Activated T-cell treated with anti-CD3 and anti-CD28 coated beads, Interleukin-2, amount 50 U/mL, for 48 hours (primary cell): ENCODE measurements around the gene NID1.

Experiments used
- DNase-seq, 2 experiments: peaks; one replicate each; pipeline ENCODE4 v3.0.0-alpha.2; 2020

NID1 gene

DNA sequence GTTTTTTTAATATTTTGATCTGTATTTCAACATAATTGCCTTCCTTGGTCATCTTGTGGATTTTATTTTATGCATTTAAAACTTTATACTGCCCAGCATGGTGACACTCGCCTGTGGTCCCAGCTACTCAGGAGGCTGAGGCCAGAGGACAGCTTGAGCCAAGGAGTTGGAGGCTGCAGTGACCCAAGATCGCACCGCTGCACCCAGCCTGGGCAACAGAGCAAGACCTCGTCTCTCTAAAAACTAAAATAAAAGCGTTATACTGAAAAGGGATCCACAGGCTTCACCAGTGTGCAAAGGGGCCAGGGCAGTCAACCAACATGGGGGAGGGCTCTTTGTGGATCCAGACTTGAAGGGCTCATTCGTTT, 1.4 kb downstream of the NID1 start:
- no peak for DNase-seq

DNA sequence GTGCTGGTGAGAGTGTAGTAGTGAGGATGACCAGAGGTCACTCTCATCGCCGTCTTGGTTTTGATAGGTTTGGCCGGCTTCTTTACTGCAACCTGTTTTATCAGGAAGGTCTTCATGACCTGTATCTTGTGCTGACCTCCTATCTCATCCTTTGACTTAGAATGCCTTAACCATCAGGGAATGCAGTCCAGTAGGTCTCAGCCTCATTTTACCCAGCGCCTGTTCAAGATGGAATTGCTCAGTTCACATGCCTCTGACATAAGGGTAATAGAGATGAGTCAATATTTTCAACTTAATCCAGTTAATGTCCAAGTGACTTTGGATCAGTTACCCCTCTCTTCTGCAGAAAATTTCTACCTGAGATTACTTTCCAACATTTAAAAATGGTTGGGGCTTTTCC, 4.6 kb downstream of the NID1 start:
- DNase-seq: no peak

DNA sequence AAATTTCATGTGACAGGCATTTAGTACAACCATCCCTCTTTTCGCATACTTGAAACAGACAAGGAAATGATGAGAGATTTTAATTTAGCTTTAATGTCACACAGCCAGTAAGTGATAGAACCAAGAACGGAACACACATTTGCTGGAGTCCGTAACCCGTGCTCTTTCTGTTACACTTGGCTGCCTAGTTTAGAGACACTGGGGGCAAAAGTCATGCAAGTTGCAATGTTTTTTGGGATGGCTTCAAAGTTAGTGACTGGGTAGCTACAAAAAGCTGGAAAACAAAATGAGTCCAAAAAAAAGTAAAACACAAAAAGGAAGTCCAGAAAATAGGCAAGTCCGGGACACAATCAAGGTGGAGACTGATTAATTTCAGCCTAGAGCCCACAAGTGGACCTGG, 5.9 kb downstream of the NID1 start:
- no peak for DNase-seq

DNA sequence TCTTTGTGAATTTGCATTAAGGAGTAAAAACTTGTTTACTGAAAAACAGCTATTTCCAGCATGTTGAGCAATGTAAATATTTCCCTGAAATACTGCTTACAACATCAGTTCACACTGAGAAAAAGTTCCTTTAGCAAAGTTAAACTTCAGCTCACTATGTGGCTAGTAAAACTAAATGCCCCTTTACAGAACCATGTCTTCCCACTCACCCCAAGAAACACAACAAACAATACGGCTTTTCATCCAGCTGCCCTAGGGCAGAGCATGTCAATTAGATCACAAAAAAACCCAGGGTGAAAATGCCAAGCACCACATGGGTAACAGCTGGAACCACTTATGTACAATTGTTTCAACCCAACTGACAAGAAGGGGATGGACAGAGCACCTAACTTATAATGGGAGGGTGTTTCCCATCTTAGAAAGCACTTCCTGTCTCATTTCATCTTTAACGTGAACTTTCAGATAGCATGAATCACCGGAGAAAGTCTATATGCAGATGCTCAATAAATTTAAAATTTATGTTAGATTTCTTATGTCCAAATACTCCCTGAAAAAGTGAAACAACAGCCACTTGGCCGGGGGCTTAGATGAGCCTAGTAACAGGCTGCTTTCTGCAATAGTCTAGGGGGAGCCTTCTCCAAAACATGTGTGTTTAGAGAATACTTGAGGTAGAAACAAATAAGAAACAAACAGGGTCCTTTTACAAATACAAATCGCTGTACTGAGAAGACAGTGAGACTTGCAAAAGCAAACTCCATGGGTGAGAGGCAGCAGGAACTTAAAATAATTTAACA, 6.6 kb downstream of the NID1 start:
- DNase-seq: no peak

DNA sequence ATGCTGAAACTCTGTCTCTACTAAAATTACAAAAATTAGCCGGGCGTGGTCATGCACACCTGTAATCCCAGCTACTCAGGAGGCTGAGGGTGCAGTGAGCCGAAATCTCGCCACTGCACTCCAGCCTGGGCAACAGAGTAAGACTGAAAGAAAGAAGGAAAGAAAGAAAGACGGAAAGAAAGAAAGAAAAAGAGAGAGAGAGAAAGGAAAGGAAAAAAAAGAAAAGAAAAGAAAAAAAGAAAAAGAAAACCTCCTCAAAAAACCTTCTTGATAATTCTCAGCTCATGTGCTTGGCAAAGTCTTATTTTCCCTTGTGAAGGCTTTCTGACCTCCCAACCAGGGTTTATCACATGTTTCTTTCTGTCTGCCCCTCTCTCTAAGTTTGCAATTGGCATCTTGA, 7.3 kb downstream of the NID1 start:
- no peak for DNase-seq

DNA sequence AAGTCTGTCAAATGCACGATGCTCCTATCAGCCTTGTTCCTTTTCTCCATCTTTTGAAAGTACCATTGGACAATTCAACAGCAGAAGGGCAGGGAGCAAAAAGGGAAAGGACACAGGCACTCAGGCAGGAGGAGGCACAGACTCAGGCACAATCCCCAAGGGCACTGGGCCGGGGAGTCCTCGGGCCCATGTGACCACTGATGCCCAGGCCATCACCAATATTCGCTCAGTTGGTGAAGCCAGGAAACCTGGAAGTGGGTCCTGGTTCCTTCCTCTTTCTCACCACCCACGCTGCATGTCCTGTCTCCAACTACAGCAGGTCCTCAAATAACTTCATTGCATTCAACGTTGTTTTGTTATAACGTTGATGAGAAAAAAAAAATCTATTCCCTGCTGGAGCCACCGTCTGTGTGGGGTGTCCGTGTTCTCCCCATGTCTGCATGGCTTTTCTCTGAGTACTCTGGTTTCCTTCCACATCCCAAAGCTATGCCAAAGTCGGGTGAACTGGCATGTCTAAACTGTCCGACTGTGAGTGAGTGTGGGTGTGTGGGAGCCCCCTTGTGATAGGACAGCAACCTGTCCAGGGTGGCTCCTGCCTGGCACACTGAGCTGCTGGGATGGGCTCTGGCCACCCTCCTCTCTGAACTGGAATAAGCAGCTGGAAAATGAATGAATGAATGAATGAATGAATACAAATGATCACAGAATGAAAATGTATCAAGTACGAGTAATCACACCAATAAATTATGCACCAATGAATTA, 12.5 kb downstream of the NID1 start:
- no peak for DNase-seq

DNA sequence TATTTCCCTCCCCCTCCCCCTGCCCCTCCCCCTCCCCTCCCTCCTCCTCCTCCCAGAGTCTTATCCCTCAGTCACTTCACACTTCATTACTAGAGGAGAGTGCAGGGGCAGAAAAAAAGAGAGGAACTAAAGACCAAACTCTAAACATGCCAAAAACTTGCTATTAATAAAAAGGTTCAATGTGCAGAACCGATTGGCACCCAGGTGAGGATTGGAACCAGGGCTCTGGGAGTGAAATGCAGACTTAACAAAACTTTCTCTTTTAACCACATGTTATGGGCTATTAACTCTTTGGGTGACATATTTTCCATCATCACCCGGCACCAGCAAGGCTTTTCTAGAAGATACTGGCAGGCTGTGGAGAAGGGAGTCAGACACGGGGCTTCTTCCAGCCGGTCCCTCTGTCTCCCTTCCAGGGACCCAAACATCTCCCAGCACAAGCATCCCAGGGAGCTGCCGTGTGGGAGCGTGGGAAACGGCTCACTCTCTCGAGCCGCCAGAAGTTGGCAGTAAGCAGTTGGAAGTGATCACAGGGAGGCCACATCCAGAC, 13.6 kb downstream of the NID1 start:
- no peak for DNase-seq

DNA sequence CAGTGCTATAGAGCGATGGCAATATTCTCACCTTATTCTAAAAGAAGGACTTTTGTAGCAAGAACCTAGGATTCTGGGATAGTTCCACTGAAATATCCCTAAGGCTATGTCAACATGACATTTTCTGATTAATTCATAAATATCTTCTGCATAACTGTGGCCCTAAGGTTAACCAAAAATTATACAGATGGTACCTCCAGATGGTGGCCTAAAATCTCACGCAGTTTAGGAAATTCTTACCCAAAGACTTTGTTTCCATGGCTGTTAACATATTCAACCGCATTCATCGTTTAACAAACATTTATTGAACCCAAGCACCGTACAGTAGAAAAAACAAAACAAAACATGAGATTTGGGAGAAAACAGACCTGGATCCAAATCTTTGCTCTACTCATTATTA, 19.1 kb downstream of the NID1 start:
- DNase-seq: no peak

DNA sequence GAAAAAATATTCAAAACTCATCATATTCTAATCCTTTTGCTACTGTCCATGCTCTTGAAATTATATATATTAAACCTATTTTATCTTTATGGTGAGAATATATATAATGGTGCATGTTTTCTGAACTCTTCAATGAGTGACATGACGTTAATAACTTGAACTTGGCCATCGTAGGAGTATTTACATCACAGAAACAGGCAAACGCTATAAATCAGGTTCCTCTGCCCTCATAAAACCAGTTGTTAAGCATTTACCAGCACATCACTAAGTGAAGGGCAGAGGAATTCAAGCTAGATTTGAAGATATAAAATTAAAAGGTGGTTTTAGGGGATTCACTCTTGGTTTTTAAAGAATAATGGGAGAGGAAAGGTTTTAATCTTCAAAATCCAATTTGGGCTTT, 20.5 kb downstream of the NID1 start:
- DNase-seq: no peak

DNA sequence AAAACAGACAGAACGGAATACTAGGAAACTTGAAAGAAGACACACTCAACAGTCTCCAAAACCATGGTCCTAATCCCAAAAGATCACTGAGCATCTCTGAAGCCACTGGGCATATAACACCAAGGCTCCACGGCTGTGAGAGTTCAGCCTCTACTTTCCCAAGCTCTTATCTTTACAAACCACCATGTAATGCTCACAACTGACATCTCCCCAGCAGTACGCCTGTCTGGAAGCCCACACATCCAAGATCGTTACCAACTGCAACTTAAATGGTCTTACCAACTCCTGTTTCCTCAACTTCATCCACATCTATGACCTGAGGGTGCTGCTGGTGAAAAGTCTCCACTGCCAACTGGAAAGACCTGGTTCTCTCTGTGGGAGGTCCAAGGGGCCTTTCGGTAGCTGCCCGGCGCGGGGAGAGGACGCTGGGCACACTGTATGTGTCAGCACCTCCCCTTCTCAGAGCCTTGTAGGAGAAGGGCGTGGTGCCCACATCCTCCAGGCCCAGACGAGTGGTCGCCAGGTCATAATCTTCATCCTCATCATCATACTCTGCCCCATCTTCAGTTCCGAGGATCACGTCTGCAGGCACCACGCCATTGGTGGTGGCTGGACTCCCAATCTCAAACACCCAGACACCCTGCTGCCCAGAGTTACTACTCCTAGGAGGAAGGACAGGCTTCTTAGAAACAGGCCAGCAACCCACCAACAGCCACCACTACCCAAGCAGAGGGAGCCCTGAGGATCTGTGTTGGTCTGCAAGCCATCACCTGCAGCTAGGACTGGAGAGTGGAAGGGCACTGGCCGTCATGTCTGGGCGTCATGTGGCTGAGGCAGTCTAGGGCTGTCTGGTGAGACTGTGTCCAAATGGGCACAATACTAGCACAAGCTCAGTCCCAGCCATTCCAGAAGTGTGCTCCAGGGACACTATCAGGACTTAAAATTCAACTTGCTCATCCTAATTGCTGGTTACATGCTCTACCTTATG, 23.0 kb downstream of the NID1 start:
- DNase-seq: no peak

DNA sequence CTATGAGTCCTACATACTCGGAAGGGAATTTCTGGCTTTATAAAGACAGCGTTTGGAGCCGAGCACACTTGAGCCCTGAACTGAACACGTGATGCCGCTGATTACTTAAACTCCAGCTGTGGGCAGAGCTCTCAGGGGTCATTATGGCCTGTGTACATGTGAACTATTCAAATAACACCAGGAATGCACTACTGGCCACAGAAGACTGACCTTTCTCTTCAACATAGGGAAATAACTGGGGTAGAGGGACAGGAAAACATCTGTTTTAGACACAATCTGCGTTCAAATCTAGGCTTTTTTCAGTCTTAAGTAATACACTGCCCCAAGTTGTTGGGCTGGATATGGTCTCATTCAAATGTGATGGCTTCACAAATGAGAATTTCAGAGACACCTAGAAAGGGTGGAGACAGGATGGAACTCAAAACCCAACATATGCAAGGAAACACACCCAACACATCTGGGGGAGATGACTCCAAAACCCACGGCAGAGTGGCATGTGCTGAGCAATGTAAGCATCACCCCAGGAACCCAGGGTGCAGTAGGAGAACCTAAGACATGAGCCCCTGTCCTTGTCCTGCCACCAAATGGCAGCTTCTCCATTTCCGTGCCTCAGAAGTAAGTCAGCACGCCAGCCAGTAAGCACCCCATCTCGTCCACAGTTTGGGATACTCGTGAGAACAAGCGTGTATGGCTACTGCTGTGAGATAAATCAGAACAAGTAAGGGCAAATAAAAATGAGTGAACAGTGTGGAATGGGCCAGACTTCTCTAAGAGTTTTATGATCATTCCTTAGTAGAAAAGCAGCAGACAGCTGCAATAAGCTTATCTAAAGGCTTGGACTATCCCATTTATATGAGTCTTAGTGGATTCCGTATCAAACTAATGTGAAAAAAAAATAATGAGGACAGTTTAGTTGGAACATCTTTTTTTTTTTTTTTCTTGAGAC, 24.9 kb downstream of the NID1 start:
- no peak for DNase-seq

DNA sequence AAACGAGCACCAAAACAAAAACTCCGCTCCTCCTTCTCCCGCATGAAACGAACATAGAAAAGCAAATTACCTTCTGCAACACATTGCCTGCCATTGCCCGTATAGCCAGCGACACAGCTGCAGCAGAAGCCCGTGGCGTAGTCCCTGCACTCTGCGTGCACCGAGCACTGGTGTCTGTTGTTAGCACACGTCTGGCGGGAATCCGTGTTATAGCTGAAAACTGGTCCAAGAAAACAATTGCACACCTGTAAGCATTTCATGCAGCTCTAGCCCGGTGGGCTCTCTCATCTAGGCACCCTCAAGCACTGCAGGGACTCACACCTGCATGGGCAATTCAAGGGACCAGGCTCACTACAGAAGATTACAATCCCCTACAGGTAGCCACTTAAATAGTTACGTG, 26.9 kb downstream of the NID1 start:
- no peak for DNase-seq

DNA sequence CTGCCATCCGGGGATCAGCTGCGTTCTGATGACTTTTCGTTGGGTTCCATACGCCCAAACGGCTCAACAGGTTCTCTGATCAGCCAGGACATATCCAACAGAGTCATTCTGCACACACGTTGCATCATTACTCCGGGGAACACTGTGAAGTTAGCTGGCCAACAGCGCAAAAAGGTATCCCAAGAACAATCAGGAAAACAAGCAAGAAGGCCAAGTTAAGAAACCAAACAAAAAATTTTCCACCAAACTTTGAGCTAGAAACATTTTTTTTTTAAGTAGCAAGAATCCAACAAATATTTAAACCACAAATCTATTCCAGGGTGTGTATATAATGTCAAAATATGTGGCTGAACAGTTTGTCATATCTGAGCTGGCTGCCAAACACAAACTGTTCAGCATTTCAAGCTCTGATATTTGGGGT, 29.2 kb downstream of the NID1 start:
- DNase-seq: no peak

DNA sequence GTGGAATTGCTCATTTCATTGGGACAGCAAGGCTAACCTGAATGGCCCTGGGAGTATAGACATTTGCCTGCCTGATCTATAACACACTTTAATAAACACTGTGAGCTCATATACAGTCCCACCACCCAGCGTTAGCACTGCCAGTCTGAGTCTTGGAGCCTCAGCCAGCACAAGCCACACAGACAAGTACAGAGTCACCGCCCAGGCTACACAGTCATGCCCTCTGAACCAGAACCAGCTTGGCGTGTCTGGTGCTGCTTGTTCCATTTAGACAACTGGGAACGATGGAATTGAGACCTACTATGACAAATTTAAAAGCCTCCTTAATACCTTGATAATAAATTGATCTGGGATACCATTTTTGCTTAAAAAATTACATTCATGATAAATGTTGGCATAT, 31.6 kb downstream of the NID1 start:
- no peak for DNase-seq

DNA sequence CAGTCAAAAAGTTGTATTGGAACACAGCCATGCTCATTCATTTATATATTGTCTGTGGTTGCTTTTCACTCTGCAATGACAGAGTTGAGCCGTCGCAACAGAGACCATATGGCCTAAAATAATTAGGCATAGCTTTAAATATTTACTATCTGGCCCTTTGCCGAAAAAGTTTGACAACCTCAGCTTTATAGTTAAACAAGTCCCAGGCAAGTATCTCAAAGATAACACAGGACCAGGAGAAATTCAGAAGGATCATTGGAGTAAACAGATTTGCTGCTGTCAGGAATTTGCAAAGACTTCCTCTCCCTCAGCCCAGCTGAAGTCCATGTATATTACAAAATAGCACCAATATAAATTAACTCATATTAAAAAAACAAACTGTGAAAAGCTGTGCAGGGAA, 34.4 kb downstream of the NID1 start:
- no peak for DNase-seq

DNA sequence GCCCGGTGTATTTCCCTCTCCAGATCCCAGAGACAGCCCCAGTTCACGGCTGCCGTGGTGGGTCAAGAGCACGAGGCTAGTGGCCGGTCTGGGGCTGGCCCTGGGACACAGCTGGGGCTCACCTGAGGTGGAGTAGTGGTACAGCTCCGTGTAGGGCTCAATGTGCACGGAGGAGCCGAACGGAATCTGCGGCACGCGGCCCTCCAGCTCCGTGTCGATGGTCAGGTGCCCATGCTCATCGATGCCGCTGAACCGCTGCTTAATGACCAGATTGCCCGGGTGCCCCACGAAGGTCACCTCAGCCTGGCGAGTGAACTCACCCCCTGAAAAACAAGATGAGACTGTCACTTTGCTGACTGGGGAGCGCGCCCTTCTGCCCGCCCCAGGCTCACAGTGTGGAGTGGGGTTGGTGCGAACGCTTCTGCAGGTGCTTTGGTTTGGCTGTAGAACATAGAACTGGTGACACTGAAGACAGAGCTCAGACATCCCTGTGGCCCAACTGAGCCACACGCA, 35.4 kb downstream of the NID1 start:
- no peak for DNase-seq

DNA sequence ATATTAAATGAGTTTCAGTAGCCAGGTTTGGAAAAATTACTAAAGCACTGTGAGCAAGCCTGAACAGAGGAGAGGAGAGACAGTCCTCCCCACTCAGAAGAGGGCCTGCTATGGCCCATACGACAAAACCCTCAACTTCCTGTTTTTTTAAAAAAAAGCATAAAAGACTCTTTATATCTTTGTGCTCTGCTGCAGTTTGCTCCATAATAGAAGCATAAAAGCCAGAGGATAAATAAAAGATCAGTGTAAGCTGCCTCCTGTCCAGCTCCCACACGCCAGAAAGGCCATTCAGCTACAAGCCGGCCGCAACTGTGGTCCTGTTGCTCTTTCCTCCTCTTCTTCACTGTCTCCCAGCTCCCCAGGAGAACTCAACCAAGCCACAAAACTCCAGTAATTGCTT, 37.8 kb downstream of the NID1 start:
- no peak for DNase-seq

DNA sequence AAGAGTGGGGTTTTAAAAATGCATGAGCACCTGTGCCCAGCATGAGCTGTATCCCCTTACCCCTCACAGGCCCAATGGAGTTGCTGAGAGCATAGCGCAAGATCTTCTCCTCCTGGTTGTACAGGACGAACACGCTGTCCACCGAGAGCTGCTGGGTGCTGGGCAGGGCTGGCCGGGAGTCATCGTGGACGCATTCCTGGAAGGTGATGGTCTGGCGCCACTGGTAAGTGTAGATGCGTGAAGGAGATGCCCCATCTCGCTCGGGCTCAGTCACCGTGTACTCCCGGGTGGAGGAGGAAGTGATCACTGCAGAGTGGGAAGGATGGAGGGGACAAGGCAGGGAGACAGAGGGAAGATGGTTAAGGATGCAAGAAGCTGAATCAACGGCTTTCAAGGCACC, 39.1 kb downstream of the NID1 start:
- no peak for DNase-seq

DNA sequence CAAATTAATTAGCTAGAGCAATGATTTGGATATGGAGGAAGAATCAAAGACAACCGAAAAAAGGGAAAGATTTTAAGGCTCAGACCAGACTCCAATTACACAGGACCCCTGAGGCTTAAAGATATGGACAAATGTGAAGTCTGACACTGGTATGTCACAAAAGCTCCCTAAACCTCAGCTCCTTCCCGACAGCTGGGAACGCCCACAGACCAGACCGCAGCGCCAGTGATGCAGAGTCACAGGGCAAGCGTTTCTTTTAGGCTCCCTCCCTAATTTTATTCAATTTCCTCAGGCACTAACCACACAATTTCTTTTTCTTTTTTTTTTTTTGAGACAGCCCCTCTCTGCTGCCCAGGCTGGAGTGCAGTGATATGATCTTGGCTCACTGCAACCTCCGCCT, 40.2 kb downstream of the NID1 start:
- DNase-seq: no peak

DNA sequence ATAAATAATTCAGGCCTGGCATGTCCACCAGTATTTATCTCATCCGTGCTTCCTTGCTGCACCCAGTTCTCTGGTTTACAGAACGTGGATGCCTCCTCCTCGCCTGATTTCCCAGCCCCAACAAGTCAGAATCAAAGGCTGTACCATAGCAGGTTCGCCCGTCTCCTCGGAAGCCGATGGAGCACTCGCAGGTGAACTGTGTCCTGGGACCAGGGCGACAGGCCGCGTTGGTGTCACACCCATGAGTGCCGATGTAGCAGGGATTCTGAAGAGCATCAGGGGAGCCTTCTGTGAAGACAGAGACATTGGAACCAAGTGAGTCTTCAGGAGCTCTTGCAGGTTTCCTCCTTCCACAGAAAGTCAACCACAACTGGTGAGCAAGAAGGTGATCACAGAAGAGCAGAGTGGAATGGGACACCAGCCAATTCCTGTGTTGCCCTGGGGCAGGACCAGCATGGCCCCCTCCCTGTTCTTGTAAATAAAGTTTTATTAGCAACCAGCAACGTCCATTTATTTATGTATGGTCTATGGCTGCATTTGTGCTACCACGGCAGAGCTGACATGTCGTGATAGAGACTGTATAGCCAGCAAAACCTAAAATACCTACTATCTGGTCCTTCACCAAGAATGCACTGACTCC, 40.8 kb downstream of the NID1 start:
- DNase-seq: no peak
